Urinary bladder (tissue), 4 donors: Measurements from ENCODE around the gene TIMM10B. TPM values are rescaled to one million over a fixed set of nuclear protein-coding genes. Genes with fewer than 3 reads are reported as not detected.
A peak's percentile ranks its signal among the peaks of the same experiment; 100 is the strongest.

Source experiments
- DNase-seq: peaks from one replicate; pipeline ENCODE4 v3.0.0-alpha.2; 2015; ENCODE audit errors: extremely low spot score
- H3K27ac ChIP-seq: one replicate; pipeline ENCODE4 v1.5.1; 2013; ENCODE audit warnings: low read depth, mild to moderate bottlenecking, moderate library complexity
- H3K36me3 ChIP-seq: one replicate; pipeline ENCODE4 v1.6.1; 2013; ENCODE audit warnings: mild to moderate bottlenecking, moderate library complexity; ENCODE audit not compliant: insufficient read depth
- H3K4me1 ChIP-seq: one replicate; pipeline ENCODE4 v1.6.1; 2013; ENCODE audit warnings: mild to moderate bottlenecking, moderate library complexity; ENCODE audit not compliant: insufficient read depth
- H3K4me3 ChIP-seq: one replicate; pipeline ENCODE4 v1.5.1; 2013; ENCODE audit warnings: low read depth, low read length
- WGBS: extraction: QIAGEN DNeasy Blood & Tissue Kit; methylation state at CpG from one replicate; pipeline ENCODE4 v1.1.7; 2013; 5-methylcytosine and 5-hydroxymethylcytosine counted together
- polyA plus RNA-seq: library from polyadenylated mRNA; stranded (reverse); fragments of 200-250 nt; gene quantifications from one replicate; pipeline ENCODE4 v1.2.3, GENCODE V29; 2013
- total RNA-seq: library from RNA; depleted of rRNA; stranded (reverse); fragments of >200 nt; gene quantifications from one replicate; pipeline ENCODE4 v1.2.3, GENCODE V29; 2014
- donor health status: healthy with polysubstance abuse.
- donor health status: healthy.

Gene TIMM10B
- total and polyA plus RNA-seq, 2 donors, result 25.9 to 35.1 TPM

DNA sequence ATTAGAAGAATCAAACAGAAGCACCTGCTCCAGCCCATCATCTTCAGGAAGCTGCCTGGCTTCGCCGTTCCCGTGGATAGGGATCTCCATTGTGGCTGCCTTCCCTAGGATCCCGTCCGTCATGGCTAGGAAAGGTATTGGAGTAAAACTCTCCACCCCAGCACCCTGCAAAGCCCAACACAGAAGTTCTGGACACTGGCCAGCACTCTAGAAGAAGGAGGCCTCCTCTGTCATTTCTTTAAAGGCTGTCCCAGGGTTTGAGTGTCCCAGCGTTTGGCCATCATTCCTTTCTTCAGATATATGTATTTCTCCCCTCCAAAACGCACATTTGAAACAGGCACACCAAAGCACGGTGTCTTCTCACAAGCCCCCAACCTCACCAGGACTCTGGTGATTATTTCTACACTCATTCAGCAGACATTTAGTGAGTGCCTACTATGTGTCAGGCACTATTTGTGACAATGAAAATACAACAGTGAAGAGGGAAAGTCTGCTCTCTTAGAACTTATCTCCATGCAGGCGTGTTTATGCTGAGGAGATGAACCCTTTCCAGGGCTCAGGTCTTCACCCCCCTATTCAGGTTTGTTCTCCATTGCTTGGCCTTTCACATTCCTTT, 894 bp upstream of the TIMM10B start:
- 53% methylated on average over 9 of the region's 9 CpGs for WGBS
- DNase-seq, result no peak
- Histone ChIP-seq H3K36me3 (peaks cover 2% of the 10 kb centered on the region), H3K4me1 (no peaks in the 10 kb centered on the region), H3K4me3 (peak overlapping the region; percentile 68), H3K27ac (peak overlapping the region; percentile 89)

DNA sequence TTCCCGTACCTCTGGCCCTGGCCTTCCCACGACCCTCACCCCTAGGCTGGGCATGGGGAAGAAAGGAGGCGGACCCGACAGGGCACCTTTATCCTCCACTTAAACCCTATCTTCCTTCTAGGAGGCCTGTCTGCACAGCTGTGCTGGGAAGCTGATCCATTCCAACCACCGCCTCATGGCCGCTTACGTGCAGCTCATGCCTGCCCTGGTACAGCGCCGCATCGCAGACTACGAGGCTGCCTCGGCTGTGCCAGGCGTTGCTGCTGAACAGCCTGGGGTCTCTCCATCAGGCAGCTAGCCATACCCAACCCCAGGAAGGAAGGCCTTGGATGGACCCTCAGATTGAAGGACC, 599 bp downstream of the TIMM10B start:
- Histone ChIP-seq H3K4me3 (peak overlapping the region; percentile 68), H3K4me1 (no peaks in the 10 kb centered on the region), H3K27ac (peak overlapping the region; percentile 81), H3K36me3 (peaks cover 2% of the 10 kb centered on the region)
- WGBS, result 6% methylated on average over 13 of the region's 13 CpGs
- DNase-seq, result no peak

DNA sequence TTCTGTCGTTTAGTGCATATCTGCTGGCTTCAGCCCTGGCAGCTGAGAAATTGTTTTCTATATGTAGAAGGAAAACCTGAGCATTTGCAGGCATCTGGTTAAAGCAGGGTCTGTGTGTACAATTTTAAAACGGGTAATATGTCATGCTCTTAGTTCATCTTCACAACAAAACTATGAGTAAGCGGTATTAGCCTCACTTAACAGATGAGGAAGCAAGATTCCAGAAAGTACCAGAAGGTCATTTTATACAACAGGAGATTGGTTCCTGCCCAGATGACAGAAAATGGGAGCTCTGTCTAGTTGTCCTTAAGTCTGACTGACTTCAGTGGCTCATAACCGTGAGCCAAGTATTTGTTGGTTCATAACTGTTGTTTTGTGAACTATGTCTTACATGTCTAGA, 1.1 kb downstream of the TIMM10B start:
- H3K4me3 ChIP-seq, result peak overlapping the region; percentile 68
- no peaks in the 10 kb centered on the region for H3K4me1 ChIP-seq

DNA sequence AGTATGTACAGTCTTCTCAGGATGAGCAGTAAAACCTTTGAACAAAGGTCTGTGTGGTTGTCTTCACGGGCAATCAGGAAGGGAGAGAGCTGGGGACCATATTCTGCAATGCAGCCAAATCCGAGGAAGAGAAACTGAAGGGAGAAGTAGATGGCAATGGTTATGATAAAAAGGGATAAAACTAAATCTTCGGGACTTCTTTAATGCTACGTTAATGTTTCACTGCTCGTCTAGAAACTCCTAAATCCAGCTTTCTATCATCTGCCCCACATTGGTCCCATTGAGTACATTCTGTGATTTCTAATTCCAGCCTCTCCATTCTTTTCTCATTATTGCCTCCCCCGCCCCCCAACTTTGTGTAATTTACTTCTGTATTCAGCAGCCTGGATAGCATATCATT, 1.7 kb downstream of the TIMM10B start:
- no peak for DNase-seq
- no peak overlapping the region for H3K4me3 ChIP-seq
- no peak overlapping the region for H3K27ac ChIP-seq
- no peaks in the 10 kb centered on the region for H3K4me1 ChIP-seq
- 87% methylated on average over 6 of the region's 6 CpGs for WGBS
- peaks cover 4% of the 10 kb centered on the region for H3K36me3 ChIP-seq

More for the DNA sequence above, 1.1 kb downstream of the TIMM10B start:
- DNase-seq, result no peak
- WGBS, result 81% methylated on average over 4 of the region's 4 CpGs
- Histone ChIP-seq H3K36me3 (peaks cover 3% of the 10 kb centered on the region), H3K27ac (no peak overlapping the region)

DNA sequence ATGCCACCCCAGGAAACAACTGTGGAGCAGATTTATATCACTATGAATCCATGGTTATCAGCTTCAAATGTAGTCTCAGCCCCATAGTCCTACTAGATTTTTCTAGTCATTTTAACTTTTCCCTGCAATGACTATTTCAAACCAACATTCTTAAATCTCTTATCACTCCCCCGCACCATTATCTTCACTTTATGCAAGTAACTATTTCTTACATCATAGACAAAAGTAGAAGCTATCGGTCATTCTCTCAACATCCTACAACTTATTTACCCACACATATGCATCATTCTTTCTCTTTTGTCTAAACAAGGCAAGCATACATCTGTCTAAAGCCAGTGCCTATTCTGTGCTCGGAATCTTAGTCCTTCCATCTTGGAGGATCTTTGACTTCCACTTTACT, 4.4 kb downstream of the TIMM10B start:
- 94% methylated on average over 3 of the region's 3 CpGs for WGBS
- Histone ChIP-seq H3K4me3 (no peak overlapping the region), H3K36me3 (peaks cover 4% of the 10 kb centered on the region), H3K4me1 (no peaks in the 10 kb centered on the region), H3K27ac (no peak overlapping the region)
- no peak for DNase-seq

DNA sequence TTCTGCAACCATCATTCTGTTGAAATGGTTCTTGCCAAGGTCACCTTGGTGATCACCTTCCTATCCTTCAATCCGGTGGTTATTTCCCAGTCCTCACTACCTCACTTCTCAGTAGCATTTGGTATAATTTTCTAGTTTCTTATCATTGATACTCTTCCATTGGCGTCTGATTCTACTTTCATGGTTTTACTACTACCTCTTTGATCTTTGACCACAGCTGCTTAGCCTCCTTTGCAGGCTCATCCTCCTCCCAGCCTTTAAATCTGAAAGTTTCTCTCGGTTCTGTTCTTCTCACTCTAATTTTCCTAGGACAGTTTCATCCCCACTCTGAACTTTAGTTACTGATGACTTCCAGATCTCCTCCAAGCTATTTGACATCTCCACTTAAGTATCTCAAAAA, 5.0 kb downstream of the TIMM10B start:
- Histone ChIP-seq H3K4me1 (no peaks in the 10 kb centered on the region), H3K27ac (no peak overlapping the region), H3K4me3 (no peak overlapping the region), H3K36me3 (peaks cover 4% of the 10 kb centered on the region)
- no peak for DNase-seq
- WGBS, result 83% methylated on average over 3 of the region's 3 CpGs

DNA sequence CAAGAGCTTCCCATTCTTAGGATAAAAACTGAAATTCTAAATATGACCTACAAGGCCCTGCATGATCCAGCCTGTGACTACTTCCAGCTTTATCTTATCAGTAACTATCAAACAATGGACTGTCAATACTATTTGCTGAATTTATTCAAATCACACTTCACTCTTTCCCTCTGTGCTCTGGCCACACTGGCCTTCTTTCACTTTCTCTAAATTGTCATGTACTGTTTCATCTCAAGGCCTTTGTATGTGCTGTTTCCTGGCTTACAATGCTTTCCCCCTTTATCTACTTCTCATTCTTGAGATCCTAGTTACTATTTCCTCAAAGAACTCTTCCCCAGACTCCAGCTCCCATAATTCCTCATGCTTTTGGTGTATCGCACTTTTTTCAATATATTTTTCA, 5.6 kb downstream of the TIMM10B start:
- Histone ChIP-seq H3K27ac (no peak overlapping the region), H3K4me1 (no peaks in the 10 kb centered on the region), H3K36me3 (peaks cover 4% of the 10 kb centered on the region), H3K4me3 (no peak overlapping the region)
- DNase-seq, result no peak
- 90% methylated on average over 1 of the region's 1 CpG for WGBS

DNA sequence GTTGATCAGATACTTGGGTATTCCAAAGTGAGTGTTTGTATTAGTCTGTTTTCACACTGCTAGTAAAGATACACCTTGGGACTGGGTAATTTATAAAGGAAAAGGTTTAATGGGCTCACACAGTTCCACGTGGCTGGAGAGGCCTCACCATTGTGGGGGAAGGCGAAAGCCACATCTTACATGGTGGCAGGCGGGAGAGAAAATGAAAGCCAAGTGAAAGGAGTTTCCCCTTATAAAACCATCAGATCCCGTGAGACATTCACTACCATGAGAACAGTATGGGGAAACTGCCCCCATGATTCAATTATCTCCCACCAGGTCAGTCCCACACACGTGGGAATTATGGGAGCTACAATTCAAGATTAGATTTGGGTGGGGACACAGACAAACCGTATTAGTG, 7.0 kb downstream of the TIMM10B start:
- 84% methylated on average over 6 of the region's 6 CpGs for WGBS
- Histone ChIP-seq H3K4me1 (no peaks in the 10 kb centered on the region), H3K4me3 (no peak overlapping the region), H3K36me3 (peaks cover 4% of the 10 kb centered on the region), H3K27ac (no peak overlapping the region)
- DNase-seq, result no peak

DNA sequence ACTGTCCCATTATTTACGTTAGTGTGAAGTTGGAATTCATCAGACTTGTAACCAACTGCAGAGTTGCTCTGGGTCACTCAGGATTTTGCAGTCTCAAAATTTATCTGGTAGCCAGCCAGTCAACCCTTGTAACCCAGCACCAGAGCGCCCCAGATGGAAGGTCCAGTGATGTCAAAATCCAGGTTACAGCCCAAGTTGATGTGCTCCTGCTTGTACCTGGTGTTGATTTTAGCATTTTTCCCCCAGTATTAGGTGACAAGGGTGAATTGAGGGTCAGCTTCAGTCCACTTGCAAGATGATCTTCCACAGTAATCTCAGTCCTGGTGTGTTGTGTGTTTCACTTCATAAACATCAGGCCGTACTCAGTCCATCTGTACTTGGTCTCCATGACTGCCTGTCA, 7.5 kb downstream of the TIMM10B start:
- no peak overlapping the region for H3K4me3 ChIP-seq
- 93% methylated on average over 3 of the region's 3 CpGs for WGBS
- no peak for DNase-seq
- no peaks in the 10 kb centered on the region for H3K4me1 ChIP-seq
- H3K27ac ChIP-seq, result no peak overlapping the region
- peaks cover 4% of the 10 kb centered on the region for H3K36me3 ChIP-seq

DNA sequence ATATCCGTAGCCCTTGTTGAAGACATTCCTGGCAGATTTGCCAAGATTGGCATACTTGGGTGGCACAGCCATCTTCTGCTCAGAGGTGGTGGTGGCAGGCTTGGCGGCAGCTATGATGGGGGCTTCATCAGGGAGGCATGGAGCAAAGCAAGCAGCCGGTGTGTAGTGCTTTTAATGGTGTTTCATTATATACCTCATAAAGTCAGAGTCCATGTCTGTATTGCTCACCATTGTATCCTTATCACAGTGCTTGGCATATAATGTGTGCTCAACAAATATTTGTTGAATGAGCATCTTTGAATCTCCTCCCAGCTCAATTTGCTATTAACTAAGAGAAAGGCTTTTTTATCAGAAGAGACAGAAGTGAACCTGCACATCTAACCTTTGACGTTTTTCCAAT, 8.0 kb downstream of the TIMM10B start:
- peaks cover 4% of the 10 kb centered on the region for H3K36me3 ChIP-seq
- no peak for DNase-seq
- WGBS, result 84% methylated on average over 4 of the region's 4 CpGs
- H3K4me1 ChIP-seq, result no peaks in the 10 kb centered on the region
- H3K27ac ChIP-seq, result no peak overlapping the region
- no peak overlapping the region for H3K4me3 ChIP-seq

DNA sequence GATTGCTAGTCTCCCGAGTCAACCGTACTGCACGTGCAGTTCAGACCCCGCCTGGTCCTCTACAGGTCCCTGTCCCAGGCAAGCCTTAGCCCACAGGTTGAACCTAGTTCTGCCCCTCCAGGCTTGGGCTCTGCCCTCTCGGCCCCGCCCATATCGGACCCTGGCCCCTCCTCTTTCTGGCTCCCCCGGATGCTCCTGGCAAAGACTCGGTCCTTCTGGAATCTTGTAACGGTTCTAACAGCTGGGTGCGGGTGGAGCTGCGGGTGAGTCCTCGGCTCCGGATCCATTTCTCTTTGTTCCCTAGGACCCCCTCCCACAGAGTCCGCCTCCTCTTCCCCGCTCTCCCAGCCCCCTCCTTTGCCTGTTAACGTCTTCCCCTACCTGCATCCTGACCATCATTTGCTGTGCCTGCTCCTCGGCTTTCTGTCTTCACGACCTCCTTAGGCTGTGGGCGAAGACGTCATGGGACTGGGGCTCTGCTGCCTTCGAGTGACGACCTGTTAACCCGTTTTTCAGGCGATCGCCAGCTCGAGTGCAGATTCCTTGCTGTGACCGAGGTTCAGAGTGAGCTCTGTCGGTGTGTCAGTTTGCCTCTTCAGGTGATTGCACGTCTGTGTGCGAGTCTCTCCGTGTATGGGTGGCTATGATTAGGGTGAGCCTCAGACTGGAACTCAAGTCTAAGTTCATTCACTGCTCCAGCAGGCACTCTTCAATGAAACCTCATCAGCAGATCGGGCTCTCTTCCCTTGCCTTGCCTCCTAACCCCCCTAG, 16.0 kb downstream of the TIMM10B start, which contains the start of gene DNHD1:
DNHD1 (plus strand) TSS at position 212 of the 771 bp plus-strand sequence. CDS start 936 bp downstream, outside the sequence.
- H3K36me3 ChIP-seq, result no peaks in the 10 kb centered on the region
- whole genome bisulfite sequencing, result 38% methylated on average over 33 of the region's 33 CpGs
- no peak for DNase-seq
- no peaks in the 10 kb centered on the region for H3K4me1 ChIP-seq
- H3K27ac ChIP-seq, result no peak within 1 kb of the TSS
- H3K4me3 ChIP-seq, result no peak within 1 kb of the TSS

DNA sequence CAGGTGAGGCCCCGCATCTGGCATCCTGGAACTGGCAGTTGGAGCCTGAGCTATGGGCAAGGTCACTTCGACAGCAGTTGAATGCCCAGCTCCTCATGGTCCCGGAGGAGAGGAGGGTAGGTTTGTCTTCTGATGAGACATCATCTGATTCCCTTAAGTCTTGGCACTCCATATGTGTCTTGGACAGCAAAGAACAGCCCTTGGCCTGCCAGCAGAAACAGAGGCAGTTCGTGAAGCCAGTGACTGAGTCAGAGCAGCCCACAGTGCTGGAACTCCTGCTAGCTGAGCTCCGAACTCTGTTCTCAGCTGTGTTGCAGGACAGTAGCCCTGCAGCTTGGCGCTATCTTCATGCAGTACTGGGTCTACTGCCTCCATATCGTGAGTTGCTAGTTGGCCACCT, 16.8 kb downstream of the TIMM10B start:
- no peak overlapping the region for H3K27ac ChIP-seq
- DNase-seq, result no peak
- WGBS, result 63% methylated on average over 7 of the region's 7 CpGs
- no peak overlapping the region for H3K4me3 ChIP-seq
- H3K36me3 ChIP-seq, result no peaks in the 10 kb centered on the region
- no peaks in the 10 kb centered on the region for H3K4me1 ChIP-seq

DNA sequence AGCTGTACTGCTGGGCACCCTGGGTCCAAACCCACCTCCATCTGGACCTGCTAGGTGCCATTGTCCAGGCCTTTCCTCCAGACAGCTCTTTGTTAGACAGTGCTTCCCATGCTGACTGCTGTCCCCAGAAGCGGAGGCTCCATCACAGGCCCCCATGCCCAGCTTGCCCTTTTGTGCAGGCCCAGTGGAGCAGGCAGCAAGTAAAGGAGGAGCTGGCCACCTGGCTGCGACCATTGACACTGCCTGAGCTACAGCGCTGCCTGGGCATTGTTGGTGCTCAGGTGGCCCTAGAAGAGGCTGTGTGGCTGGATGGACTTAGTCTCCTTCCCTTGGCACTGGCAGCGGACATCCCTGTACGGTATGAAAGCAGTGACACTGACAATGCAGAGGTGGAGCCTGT, 17.2 kb downstream of the TIMM10B start:
- Histone ChIP-seq H3K4me1 (no peaks in the 10 kb centered on the region), H3K4me3 (no peak overlapping the region), H3K27ac (no peak overlapping the region), H3K36me3 (no peaks in the 10 kb centered on the region)
- no peak for DNase-seq
- WGBS, result 91% methylated on average over 5 of the region's 5 CpGs

DNA sequence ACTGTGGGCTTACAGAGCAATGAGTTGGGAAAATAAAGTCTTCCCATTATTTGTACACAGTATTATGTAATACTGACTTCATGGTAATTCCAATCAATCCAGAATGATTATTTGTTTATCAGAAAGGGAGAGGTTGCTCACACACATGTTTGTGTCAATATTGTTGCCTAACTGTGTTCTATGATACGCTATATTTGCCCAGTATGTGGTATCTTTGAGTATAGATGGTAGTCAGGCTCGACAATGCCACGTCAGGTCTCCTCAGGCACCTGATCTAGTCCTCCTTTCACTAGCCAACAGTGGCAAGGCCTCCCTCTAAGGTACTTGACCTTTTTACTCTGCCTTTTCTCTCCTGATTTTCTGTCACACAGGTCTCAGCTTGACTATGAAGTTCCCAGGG, 21.1 kb downstream of the TIMM10B start:
- 97% methylated on average over 3 of the region's 3 CpGs for WGBS
- no peak for DNase-seq
- Histone ChIP-seq H3K36me3 (no peaks in the 10 kb centered on the region), H3K27ac (no peak overlapping the region), H3K4me1 (no peaks in the 10 kb centered on the region), H3K4me3 (no peak overlapping the region)
